Measurements from ENCODE around the gene PACSIN1. TPM values are rescaled to one million over a fixed set of nuclear protein-coding genes. Genes with fewer than 3 reads are reported as not detected.

PACSIN1 gene
- total RNA-seq, 1 experiment from 2014 or later, result 0.26 TPM

GRCh38 chr6:34496103-34496685, 30.3 kb downstream of the PACSIN1 start:
- Mint-ChIP-seq H3K4me3 (ENCODE audit: low read depth, unreplicated experiment) (no peak overlapping the region), H3K27ac (ENCODE audit: unreplicated experiment) (no peak overlapping the region), H3K9me3 (ENCODE audit: low read depth, unreplicated experiment) (no peaks in the 10 kb centered on the region), H3K27me3 (ENCODE audit: unreplicated experiment) (peaks cover 63% of the 10 kb centered on the region), H3K36me3 (ENCODE audit: insufficient read depth, unreplicated experiment) (no peaks in the 10 kb centered on the region), H3K4me1 (ENCODE audit: low read depth, unreplicated experiment) (no peaks in the 10 kb centered on the region)
- no peak for DNase-seq
- intact Hi-C loops (cut with micrococcal nuclease; ENCODE audit: unreplicated experiment), result no loop called here
- CTCF ChIA-PET, result interaction anchor here (0.6 to 1.3 kb wide), 7 partner anchors 15 to 1200 kb away, joined by 3 to 5 read pairs (median 3); no protein-coding TSS in a partner anchor
- BruUV-seq (replicated peaks), result no TSS peak
- TF ChIP-seq CTCF (IDR thresholded peaks at IDR 0.05; ENCODE audit: unreplicated experiment), result no peak

- Mint-ChIP-seq H3K4me3 (ENCODE audit: low read depth, unreplicated experiment) (no peak overlapping the region), H3K4me1 (ENCODE audit: low read depth, unreplicated experiment) (no peaks in the 10 kb centered on the region), H3K36me3 (ENCODE audit: insufficient read depth, unreplicated experiment) (no peaks in the 10 kb centered on the region), H3K27ac (ENCODE audit: unreplicated experiment) (no peak overlapping the region), H3K27me3 (ENCODE audit: unreplicated experiment) (peaks cover 67% of the 10 kb centered on the region), H3K9me3 (ENCODE audit: low read depth, unreplicated experiment) (no peaks in the 10 kb centered on the region)
- DNase-seq, result no peak
- no TSS peak for BruUV-seq (replicated peaks)
- intact Hi-C loops (cut with micrococcal nuclease; ENCODE audit: unreplicated experiment), result no loop called here
- CTCF ChIA-PET, result interaction anchor here (0.7 to 1.3 kb wide), 4 partner anchors 37 to 662 kb away, joined by 3 to 4 read pairs (median 3); no protein-coding TSS in a partner anchor
- TF ChIP-seq CTCF (IDR thresholded peaks at IDR 0.05; ENCODE audit: unreplicated experiment), result no peak
Observed at GRCh38 chr6:34497411-34497810, 31.5 kb downstream of the PACSIN1 start.

DNA sequence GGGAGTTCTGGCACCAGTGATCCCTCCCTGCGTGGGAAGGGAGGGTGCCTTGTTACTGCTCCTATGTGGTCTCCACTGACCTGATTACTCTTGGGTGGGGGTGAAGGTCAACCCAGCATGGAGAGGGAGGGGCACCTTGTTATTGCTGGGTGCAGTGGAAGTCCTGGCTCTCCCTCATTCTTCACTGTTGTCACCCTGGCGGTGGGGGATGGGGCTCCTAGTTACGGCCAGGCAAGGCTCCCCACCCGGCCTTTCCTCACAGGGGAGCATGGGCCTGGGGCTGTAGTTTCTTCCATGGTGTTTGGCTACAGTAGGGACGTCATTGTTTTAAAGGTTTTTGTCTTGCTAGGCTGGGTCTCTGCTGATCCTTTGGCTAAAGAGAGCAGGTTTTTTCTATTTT, 40.8 kb downstream of the PACSIN1 start:
- Mint-ChIP-seq H3K4me3 (ENCODE audit: low read depth, unreplicated experiment) (no peak overlapping the region), H3K27ac (ENCODE audit: unreplicated experiment) (no peak overlapping the region), H3K27me3 (ENCODE audit: unreplicated experiment) (peaks cover 18% of the 10 kb centered on the region), H3K36me3 (ENCODE audit: insufficient read depth, unreplicated experiment) (no peaks in the 10 kb centered on the region), H3K4me1 (ENCODE audit: low read depth, unreplicated experiment) (no peaks in the 10 kb centered on the region), H3K9me3 (ENCODE audit: low read depth, unreplicated experiment) (peaks cover 3% of the 10 kb centered on the region)
- no peak for DNase-seq
- no TSS peak for BruUV-seq (replicated peaks)
- TF ChIP-seq CTCF (IDR thresholded peaks at IDR 0.05; ENCODE audit: unreplicated experiment), result no peak
- CTCF ChIA-PET, result interaction anchor here (0.6 to 1.0 kb wide), 2 partner anchors 46 to 86 kb away, joined by 4 to 6 read pairs; no protein-coding TSS in a partner anchor
- intact Hi-C loops (cut with micrococcal nuclease; ENCODE audit: unreplicated experiment), result no loop called here

GRCh38 chr6:34508425-34508824, 42.5 kb downstream of the PACSIN1 start:
- Mint-ChIP-seq H3K27ac (ENCODE audit: unreplicated experiment) (no peak overlapping the region), H3K4me1 (ENCODE audit: low read depth, unreplicated experiment) (no peaks in the 10 kb centered on the region), H3K36me3 (ENCODE audit: insufficient read depth, unreplicated experiment) (no peaks in the 10 kb centered on the region), H3K9me3 (ENCODE audit: low read depth, unreplicated experiment) (peaks cover 3% of the 10 kb centered on the region), H3K4me3 (ENCODE audit: low read depth, unreplicated experiment) (no peak overlapping the region), H3K27me3 (ENCODE audit: unreplicated experiment) (peaks cover 29% of the 10 kb centered on the region)
- no peak for TF ChIP-seq CTCF (IDR thresholded peaks at IDR 0.05; ENCODE audit: unreplicated experiment)
- no TSS peak for BruUV-seq (replicated peaks)
- CTCF ChIA-PET, result interaction anchor here (0.6 to 1.1 kb wide), 3 partner anchors 13 to 345 kb away, joined by 3 to 8 read pairs (median 5); no protein-coding TSS in a partner anchor
- intact Hi-C loops (cut with micrococcal nuclease; ENCODE audit: unreplicated experiment), result no loop called here
- no peak for DNase-seq

All from Calu3 (cell line).